ENCODE results near the gene ARMC3. TPM values are rescaled to one million over a fixed set of nuclear protein-coding genes. Genes with fewer than 3 reads are reported as not detected.
"Not testable (repeated sequence)": the region's sequence is repeated elsewhere in the genome, so short reads cannot be mapped to it uniquely, and the experiment has no call there.

Gene ARMC3
- total RNA-seq, 2 experiments from 2014 or later = not detected

DNA sequence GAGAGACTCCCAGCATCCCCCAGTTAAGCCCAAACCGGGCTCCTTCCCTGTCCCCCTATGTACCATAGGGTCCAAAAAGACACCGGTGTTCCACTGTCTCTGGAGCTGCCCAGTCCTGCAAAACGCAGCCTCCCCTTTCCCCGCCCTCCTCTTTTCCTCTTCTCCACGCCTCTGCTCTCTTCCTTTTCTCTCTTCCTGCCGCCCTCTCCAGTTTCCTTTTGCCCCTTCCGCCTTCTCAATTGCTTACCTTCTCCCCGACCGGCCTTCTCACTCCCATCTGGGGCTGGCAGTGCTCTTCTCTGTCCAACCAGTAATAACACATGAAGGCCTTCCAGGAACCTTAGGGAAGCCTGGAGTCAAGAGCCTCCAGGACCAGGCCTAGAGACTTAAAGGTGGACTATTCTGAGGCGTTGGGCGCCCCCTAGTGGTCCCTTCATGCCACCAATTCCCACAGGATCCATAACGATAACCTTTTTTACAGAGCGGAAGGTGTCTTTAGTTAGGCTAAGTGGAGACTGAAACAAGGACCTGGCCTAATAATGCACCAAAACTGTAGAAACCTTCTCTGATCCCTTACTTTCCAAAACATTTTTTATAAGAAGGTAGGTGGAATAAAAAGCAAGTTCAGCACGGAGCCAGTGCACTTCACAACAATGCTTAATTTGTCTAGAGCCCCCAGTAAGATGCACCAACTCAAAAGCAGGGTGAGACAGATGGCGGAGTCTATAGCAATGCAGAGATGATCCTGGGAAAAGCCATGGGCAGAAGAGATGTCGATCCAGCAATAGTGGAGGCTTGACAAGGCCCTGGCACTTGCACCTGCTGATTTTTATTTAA lies 140.3 kb downstream of the ARMC3 start:
- H3K9me2 ChIP-seq (ENCODE audit: insufficient read depth, low read length) = no peaks in the 10 kb centered on the region
- no peaks in the 10 kb centered on the region for H3K36me3 ChIP-seq (ENCODE audit: insufficient read depth, low read length)
- H3K27ac ChIP-seq (ENCODE audit: low read depth, low read length, poor library complexity, severe bottlenecking) = no peak overlapping the region
- H3K79me2 ChIP-seq (ENCODE audit: insufficient read depth, low read depth, low read length) = no peaks in the 10 kb centered on the region
- H3K4me2 ChIP-seq (ENCODE audit: low read length) = no peak overlapping the region
- no peak overlapping the region for H2AFZ ChIP-seq (ENCODE audit: low read length)
- no peaks in the 10 kb centered on the region for H3K4me1 ChIP-seq (ENCODE audit: insufficient read depth, low read length, poor library complexity, severe bottlenecking)
- BruUV-seq (replicated peaks) = no TSS peak
- ChIA-PET CTCF (ENCODE audit: unreplicated experiment) (no interaction called here), POLR2A (no interaction called here)
- no peaks in the 10 kb centered on the region for H3K9me3 ChIP-seq (ENCODE audit: low read length)
- intact Hi-C loops (cut with micrococcal nuclease; ENCODE audit: unreplicated experiment) = loop anchor here (10.0 kb wide), 1 partner anchor 493 kb away; no protein-coding TSS in a partner anchor
- no peak overlapping the region for H3K4me3 ChIP-seq (ENCODE audit: low read depth, low read length, poor library complexity, severe bottlenecking)
- no peaks in the 10 kb centered on the region for H4K20me1 ChIP-seq (ENCODE audit: insufficient read depth, low read length)
- peak; percentile 63 for DNase-seq (ENCODE audit: low spot score)
- no peak for TF ChIP-seq EZH2phosphoT487 (IDR thresholded peaks at IDR 0.05; ENCODE audit: borderline replicate concordance, low read depth, low read length)
- TF ChIP-seq, protein P1, sequence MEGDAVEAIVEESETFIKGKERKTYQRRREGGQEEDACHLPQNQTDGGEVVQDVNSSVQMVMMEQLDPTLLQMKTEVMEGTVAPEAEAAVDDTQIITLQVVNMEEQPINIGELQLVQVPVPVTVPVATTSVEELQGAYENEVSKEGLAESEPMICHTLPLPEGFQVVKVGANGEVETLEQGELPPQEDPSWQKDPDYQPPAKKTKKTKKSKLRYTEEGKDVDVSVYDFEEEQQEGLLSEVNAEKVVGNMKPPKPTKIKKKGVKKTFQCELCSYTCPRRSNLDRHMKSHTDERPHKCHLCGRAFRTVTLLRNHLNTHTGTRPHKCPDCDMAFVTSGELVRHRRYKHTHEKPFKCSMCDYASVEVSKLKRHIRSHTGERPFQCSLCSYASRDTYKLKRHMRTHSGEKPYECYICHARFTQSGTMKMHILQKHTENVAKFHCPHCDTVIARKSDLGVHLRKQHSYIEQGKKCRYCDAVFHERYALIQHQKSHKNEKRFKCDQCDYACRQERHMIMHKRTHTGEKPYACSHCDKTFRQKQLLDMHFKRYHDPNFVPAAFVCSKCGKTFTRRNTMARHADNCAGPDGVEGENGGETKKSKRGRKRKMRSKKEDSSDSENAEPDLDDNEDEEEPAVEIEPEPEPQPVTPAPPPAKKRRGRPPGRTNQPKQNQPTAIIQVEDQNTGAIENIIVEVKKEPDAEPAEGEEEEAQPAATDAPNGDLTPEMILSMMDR (conservative IDR thresholded peaks at IDR 0.05; ENCODE audit: low read length) = peak; percentile 89

DNA sequence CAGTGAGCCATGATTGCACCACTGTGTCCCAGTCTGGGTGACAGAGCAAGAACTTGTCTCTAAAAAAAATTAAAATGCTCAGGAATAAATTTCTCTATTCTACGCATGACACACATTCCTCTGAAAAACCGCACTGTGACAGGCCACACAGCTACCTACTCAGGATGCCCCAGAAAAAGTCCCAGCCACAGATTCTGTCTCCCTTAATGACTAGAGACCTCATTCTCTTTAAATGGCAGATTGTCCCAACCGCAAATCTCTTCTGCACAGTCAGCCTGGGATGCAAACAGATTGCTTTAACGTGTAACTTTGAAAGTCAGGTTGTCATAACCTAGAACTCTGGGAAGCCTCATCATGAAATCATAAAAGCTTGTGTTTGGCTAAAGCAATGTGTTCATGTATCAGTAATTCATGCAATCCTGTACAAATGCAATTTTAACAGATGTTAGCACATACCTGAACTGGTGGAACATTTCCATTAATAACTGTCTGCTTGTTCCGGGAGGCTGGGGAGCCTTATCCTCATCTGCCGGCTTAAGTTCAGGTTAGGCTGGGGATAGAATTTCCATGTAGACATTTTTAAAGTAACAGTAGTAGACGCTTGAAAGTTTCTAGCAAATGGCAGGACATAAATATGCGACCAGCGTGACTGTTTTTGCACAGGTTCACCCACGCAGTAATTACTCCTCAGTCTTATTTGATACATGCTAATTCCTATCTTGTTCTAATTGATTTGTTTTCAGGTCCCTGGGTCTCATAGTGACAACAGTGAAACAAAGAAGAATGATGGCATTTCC lies 141.4 kb downstream of the ARMC3 start:
- no peaks in the 10 kb centered on the region for H3K4me1 ChIP-seq (ENCODE audit: insufficient read depth, low read length, poor library complexity, severe bottlenecking)
- BruUV-seq (replicated peaks) = no TSS peak
- H3K4me3 ChIP-seq (ENCODE audit: low read depth, low read length, poor library complexity, severe bottlenecking) = no peak overlapping the region
- H3K27ac ChIP-seq (ENCODE audit: low read depth, low read length, poor library complexity, severe bottlenecking) = no peak overlapping the region
- H3K9me3 ChIP-seq (ENCODE audit: low read length) = no peaks in the 10 kb centered on the region
- no peaks in the 10 kb centered on the region for H3K9me2 ChIP-seq (ENCODE audit: insufficient read depth, low read length)
- POLR2A ChIA-PET = no interaction called here
- no peaks in the 10 kb centered on the region for H3K79me2 ChIP-seq (ENCODE audit: insufficient read depth, low read depth, low read length)
- no peak for DNase-seq (ENCODE audit: low spot score)
- CTCF ChIA-PET (ENCODE audit: unreplicated experiment) = interaction anchor here (0.6 kb wide), 1 partner anchor 213 kb away, joined by 3 read pairs; no protein-coding TSS in a partner anchor
- no peak for TF ChIP-seq EZH2phosphoT487 (IDR thresholded peaks at IDR 0.05; ENCODE audit: borderline replicate concordance, low read depth, low read length)
- TF ChIP-seq, protein P1 (conservative IDR thresholded peaks at IDR 0.05; ENCODE audit: low read length) = no peak
- no peak overlapping the region for H3K4me2 ChIP-seq (ENCODE audit: low read length)
- no peaks in the 10 kb centered on the region for H3K36me3 ChIP-seq (ENCODE audit: insufficient read depth, low read length)
- intact Hi-C loops (cut with micrococcal nuclease; ENCODE audit: unreplicated experiment) = loop anchor here (10.0 kb wide), 1 partner anchor 494 kb away; no protein-coding TSS in a partner anchor
- H4K20me1 ChIP-seq (ENCODE audit: insufficient read depth, low read length) = no peaks in the 10 kb centered on the region
- H2AFZ ChIP-seq (ENCODE audit: low read length) = no peak overlapping the region

DNA sequence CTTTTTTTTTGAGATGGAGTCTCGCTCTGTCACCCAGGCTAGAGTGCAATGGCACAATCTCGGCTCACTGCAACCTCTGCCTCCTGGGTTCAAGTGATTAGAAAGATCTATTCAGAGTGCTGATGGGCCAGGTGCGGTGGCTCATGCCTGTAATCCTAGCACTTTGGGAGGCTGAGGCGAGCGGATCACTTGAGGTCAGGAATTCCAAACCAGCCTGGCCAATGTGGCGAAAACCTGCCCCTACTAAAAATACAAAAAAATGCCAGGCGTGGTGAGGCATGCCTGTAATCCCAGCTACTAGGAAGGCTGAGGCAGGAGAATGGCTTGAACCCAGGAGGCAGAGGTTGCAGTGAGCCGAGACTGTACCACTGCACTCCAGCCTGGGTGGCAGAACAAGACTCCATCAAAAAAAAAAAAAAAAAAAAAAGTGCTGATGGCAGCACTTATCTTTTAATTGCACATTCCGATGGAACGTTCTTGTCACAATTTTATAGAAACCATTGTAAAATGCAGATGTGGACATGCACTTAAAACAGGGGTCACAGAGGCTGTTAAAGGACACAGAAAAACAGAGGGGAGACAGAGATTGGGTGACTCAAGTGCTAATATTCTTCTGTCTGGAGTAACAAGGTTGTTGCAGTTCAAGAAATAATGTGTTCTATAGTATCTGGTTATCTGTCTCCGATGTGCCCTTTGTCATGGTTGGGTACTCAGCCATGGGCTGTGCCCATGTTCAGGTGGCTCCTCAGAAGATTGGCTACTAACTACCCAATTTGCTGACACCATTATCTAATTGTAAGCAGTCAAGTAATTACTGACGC lies 142.4 kb downstream of the ARMC3 start:
- H4K20me1 ChIP-seq (ENCODE audit: insufficient read depth, low read length); CTCF ChIA-PET (ENCODE audit: unreplicated experiment); intact Hi-C loops (cut with micrococcal nuclease; ENCODE audit: unreplicated experiment); H3K79me2 ChIP-seq (ENCODE audit: insufficient read depth, low read depth, low read length); H3K4me3 ChIP-seq (ENCODE audit: low read depth, low read length, poor library complexity, severe bottlenecking); H3K4me2 ChIP-seq (ENCODE audit: low read length); H3K36me3 ChIP-seq (ENCODE audit: insufficient read depth, low read length); H3K27ac ChIP-seq (ENCODE audit: low read depth, low read length, poor library complexity, severe bottlenecking); H3K9me3 ChIP-seq (ENCODE audit: low read length); BruUV-seq (replicated peaks); H3K9me2 ChIP-seq (ENCODE audit: insufficient read depth, low read length); H2AFZ ChIP-seq (ENCODE audit: low read length); H3K4me1 ChIP-seq (ENCODE audit: insufficient read depth, low read length, poor library complexity, severe bottlenecking); DNase-seq (ENCODE audit: low spot score): not testable (repeated sequence)
- POLR2A ChIA-PET = interaction anchor here (0.7 kb wide), 1 partner anchor 864 kb away, joined by 5 read pairs; no protein-coding TSS in a partner anchor

All from OCI-LY7 (cell line).